AG09319 (cell line): ENCODE measurements around the gene PTPRU.

Experiments used
- DNase-seq: peaks from one replicate; pipeline ENCODE4 v3.0.0-alpha.2; 2010; ENCODE audit warnings: low read depth; ENCODE audit errors: extremely low read depth
- CTCF ChIP-seq: IDR thresholded peaks from 2 replicates; pipeline ENCODE4 v1.5.1; 2011; ENCODE audit warnings: low read depth, mild to moderate bottlenecking, inconsistent platforms, low read length, moderate library complexity

PTPRU gene

GRCh38 chr1:29197993-29198392 lies 38.3 kb upstream of the PTPRU start:
- DNase-seq, result no peak
- no peak for TF ChIP-seq CTCF

GRCh38 chr1:29200906-29201594 lies 35.3 kb upstream of the PTPRU start:
- no peak for TF ChIP-seq CTCF

GRCh38 chr1:29201595-29202051 lies 34.7 kb upstream of the PTPRU start:
- DNase-seq, result no peak
- no peak for TF ChIP-seq CTCF

More at GRCh38 chr1:29200906-29201594, 35.3 kb upstream of the PTPRU start:
- DNase-seq, result no peak

GRCh38 chr1:29202053-29202452 lies 34.3 kb upstream of the PTPRU start:
- TF ChIP-seq CTCF, result no peak

GRCh38 chr1:29202584-29203340 lies 33.6 kb upstream of the PTPRU start:
- DNase-seq, result peak; percentile 96
- peak; percentile 97 for TF ChIP-seq CTCF

More at GRCh38 chr1:29202053-29202452, 34.3 kb upstream of the PTPRU start:
- no peak for DNase-seq

- DNase-seq, result no peak
- TF ChIP-seq CTCF, result no peak
Observed at GRCh38 chr1:29208442-29208841, 27.9 kb upstream of the PTPRU start.

- no peak for DNase-seq
Observed at GRCh38 chr1:29209173-29209572, 27.1 kb upstream of the PTPRU start.

More at GRCh38 chr1:29209173-29209572, 27.1 kb upstream of the PTPRU start:
- TF ChIP-seq CTCF, result no peak
